ENCODE measurements around the gene GNG8.
"Not testable (repeated sequence)": the region's sequence is repeated elsewhere in the genome, so short reads cannot be mapped to it uniquely, and the experiment has no call there.

The GNG8 gene

DNA sequence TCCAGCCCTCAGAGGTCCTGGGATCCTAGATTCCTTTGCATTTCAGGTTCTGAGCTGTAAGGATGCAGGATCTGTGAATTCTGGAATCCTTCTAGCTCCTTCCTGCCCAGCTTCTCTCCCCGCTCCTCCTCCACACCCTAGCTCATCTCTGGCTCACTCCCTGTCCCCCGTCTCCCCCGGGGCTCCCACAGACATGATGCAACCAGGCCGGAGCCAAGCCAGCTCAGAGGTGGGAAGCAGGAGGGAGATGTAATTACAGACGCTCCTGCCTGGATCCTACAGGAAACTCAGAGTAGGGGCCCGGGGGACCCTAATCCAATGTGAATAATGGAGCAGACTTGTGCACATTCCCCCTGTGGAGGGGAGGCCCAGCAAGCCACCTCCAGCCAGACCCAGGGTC, 4.5 kb downstream of the GNG8 start:
- TF ChIP-seq, protein P1, sequence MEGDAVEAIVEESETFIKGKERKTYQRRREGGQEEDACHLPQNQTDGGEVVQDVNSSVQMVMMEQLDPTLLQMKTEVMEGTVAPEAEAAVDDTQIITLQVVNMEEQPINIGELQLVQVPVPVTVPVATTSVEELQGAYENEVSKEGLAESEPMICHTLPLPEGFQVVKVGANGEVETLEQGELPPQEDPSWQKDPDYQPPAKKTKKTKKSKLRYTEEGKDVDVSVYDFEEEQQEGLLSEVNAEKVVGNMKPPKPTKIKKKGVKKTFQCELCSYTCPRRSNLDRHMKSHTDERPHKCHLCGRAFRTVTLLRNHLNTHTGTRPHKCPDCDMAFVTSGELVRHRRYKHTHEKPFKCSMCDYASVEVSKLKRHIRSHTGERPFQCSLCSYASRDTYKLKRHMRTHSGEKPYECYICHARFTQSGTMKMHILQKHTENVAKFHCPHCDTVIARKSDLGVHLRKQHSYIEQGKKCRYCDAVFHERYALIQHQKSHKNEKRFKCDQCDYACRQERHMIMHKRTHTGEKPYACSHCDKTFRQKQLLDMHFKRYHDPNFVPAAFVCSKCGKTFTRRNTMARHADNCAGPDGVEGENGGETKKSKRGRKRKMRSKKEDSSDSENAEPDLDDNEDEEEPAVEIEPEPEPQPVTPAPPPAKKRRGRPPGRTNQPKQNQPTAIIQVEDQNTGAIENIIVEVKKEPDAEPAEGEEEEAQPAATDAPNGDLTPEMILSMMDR (IDR thresholded peaks at IDR 0.05; ENCODE audit: low read depth, low read length): no peak
- no peak overlapping the region for H3K4me3 ChIP-seq (ENCODE audit: low read depth, low read length)

DNA sequence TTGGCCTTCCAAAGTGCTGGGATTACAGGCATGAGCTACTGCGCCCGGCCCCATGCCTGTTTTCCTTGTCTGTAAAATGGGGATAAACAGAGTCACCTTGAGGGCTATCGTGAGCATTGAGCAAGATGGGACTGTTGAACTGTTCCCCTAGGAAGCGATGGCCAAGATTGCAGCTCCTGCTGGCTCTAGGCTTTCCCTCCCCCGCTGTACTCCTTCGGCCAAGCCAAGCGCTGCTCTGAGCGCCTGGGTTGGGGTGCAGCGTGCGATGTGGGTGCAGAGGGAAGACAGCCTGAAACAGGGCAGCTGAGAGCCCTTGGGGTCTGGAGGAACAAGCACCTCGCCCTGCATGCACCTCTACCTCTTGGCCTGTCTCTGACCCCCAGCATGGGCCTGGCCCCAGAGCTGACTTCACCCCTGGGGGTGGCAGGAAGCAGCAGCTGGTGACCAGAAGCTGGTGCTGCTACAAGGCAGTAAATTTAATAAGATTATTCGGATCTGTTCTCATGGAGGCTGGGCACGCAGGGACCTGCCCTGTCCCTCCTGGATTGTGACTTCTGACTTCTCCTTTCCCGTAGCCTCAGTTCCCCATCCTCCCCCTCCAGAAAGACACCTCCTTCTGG, 5.3 kb downstream of the GNG8 start:
- H3K4me3 ChIP-seq (ENCODE audit: low read depth, low read length): no peak overlapping the region
- TF ChIP-seq, protein P1 (IDR thresholded peaks at IDR 0.05; ENCODE audit: low read depth, low read length): no peak

DNA sequence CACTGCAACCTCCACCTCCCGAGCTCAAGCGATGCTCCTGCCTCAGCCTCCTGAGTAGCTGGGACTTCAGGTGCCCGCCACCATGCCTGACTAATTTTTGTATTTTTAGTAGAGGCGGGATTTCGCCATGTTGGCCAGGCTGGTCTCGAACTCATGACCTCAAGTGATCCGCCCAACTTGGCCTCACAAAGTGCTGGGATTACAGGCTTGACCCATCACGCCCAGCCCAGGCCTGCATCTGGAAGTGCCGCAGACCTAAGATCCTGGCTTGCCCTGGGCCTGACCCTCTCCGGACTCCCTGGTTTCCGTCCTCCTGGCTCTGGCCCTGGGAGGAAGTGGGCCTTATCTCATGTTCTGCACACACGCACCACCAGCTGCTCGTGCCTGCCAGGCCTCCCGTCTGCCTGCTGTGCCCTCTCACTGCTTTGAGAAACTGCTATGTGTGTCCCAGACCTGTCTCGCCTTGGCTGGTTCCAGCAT, 6.4 kb downstream of the GNG8 start:
- H3K4me3 ChIP-seq (ENCODE audit: low read depth, low read length): no peak overlapping the region
- TF ChIP-seq, protein P1 (IDR thresholded peaks at IDR 0.05; ENCODE audit: low read depth, low read length): no peak

DNA sequence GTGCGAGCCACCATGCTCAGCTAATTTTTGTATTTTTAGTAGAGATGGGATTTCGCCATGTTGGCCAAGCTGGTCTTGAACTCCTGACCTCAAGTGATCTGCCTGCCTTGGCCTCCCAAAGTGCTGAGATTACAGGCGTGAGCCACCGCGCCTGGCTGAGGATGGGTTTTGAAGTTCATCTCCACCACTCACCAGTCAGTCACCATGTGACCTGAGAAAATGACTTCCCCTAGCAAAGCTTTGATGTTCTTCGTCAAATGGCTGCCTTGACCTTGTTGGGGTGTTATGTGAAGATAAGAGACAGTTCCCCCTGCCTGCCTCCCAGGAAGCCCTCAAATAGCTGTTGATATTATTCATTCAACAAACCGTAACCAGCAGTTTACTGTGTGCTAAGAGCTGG, 7.0 kb downstream of the GNG8 start:
- not testable (repeated sequence) for H3K4me3 ChIP-seq (ENCODE audit: low read depth, low read length)

DNA sequence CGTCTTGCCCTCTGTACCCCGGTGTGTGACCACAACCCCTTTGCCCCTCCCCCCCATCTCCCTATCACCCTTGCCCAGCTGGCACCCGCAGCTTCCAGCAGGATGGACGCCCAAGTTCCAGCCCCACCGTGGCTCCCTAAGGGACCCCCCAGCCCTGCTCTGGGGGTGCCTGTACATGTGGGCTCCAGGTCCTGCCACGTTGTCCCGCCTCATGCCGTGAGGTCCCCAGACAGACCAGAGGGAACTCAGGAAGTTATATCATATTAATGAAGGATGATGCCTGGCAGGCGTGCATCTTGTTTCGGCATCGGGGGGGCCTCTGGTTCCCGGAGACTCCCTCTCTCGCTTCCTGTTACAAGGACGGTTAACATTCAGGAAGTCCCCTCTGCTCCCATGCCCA, 9.6 kb downstream of the GNG8 start:
- no peak overlapping the region for H3K4me3 ChIP-seq (ENCODE audit: low read depth, low read length)
- TF ChIP-seq, protein P1 (IDR thresholded peaks at IDR 0.05; ENCODE audit: low read depth, low read length): no peak

DNA sequence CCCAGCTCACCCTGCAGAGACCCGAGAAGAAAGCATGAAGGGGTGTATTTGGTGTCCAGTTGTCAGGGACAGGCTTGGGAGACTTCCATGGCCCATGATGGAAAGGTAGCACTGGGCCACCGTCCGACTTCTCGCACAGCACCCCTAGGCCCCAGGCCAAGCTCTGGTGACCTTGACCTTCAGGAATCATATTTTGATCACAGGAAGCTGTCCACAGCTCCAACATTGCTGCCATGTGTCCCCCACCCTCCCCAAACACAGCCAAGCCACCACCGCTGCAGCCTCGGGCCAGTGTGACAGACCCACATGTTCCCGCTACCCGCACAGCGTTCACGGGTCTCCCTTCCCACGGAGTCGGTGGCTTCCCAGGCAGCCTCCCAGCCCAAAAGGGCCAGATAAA, 10.3 kb downstream of the GNG8 start:
- TF ChIP-seq, protein P1 (IDR thresholded peaks at IDR 0.05; ENCODE audit: low read depth, low read length): no peak

DNA sequence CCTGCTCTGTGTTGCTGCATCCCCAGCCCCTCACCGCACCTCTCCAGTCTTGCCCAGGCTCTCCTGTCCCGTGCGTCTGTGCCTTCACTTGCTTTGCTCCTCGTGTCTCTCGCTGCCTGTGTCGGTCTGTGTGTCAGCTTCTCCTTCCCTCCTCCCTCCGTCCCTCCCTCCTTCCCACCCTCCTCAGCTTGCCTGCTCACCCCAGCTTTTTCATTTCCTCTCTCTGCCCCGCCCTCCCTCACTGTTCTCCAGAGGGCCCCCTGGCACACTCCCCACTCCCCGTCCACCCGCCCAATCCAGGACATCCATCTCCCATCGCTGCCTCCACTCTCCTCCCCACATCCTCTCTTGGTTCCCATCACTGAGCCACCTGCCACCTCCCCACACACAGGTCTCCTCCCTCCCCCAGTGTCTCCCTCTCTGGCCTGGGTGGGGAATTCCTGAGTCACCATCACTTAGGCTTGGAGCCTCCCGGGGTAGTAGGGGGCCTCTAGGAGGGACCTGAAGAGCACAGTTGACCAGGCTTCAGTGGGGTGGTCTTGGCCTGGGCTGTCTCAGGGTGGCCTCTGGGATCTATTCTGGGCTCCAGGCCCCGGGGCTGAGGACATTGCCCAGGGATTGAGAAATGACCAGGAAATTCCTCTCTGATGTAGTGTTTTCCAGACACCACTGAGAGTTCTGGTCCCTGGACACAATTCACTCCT, 10.9 kb downstream of the GNG8 start, which contains the start of gene PTGIR:
Gene PTGIR (minus strand): TSS at position 132 of the 704 bp plus-strand sequence. CDS start 864 bp downstream, outside the sequence.
- TF ChIP-seq, protein P1 (IDR thresholded peaks at IDR 0.05; ENCODE audit: low read depth, low read length): no peak
- peak within 1 kb of the TSS; percentile 39; the same call in 1 of the 2 replicates for H3K4me3 ChIP-seq (ENCODE audit: low read depth, low read length)

More for the DNA sequence above, 10.3 kb downstream of the GNG8 start:
- H3K4me3 ChIP-seq (ENCODE audit: low read depth, low read length): no peak overlapping the region

Measured in WI38 (cell line).